ENCODE measurements around the gene CACNA1C.

CACNA1C gene

GRCh38 chr12:2520722-2521246 lies 468.0 kb downstream of the CACNA1C start:
- in situ Hi-C loops (cut with MboI; ENCODE audit: low sequenced_read_pairs, unreplicated experiment), result no loop called here
- no peak for TF ChIP-seq CTCF (IDR thresholded peaks at IDR 0.05; ENCODE audit: borderline replicate concordance, control extremely low read depth, extremely low read depth, insufficient read depth, missing control alignments)
- no peak for DNase-seq (ENCODE audit: low spot score)

- no peak for DNase-seq (ENCODE audit: low spot score)
- TF ChIP-seq CTCF (IDR thresholded peaks at IDR 0.05; ENCODE audit: borderline replicate concordance, control extremely low read depth, extremely low read depth, insufficient read depth, missing control alignments), result no peak
- in situ Hi-C loops (cut with MboI; ENCODE audit: low sequenced_read_pairs, unreplicated experiment), result no loop called here
Observed at GRCh38 chr12:2523317-2523716, 470.5 kb downstream of the CACNA1C start.

- DNase-seq (ENCODE audit: low spot score), result no peak
- in situ Hi-C loops (cut with MboI; ENCODE audit: low sequenced_read_pairs, unreplicated experiment), result no loop called here
- TF ChIP-seq CTCF (IDR thresholded peaks at IDR 0.05; ENCODE audit: borderline replicate concordance, control extremely low read depth, extremely low read depth, insufficient read depth, missing control alignments), result no peak
Observed at GRCh38 chr12:2523844-2524243, 471.1 kb downstream of the CACNA1C start.

GRCh38 chr12:2526371-2526770 lies 473.6 kb downstream of the CACNA1C start:
- no peak for DNase-seq (ENCODE audit: low spot score)
- no peak for TF ChIP-seq CTCF (IDR thresholded peaks at IDR 0.05; ENCODE audit: borderline replicate concordance, control extremely low read depth, extremely low read depth, insufficient read depth, missing control alignments)
- in situ Hi-C loops (cut with MboI; ENCODE audit: low sequenced_read_pairs, unreplicated experiment), result no loop called here

GRCh38 chr12:2528001-2528400 lies 475.2 kb downstream of the CACNA1C start:
- no peak for DNase-seq (ENCODE audit: low spot score)
- in situ Hi-C loops (cut with MboI; ENCODE audit: low sequenced_read_pairs, unreplicated experiment), result no loop called here
- no peak for TF ChIP-seq CTCF (IDR thresholded peaks at IDR 0.05; ENCODE audit: borderline replicate concordance, control extremely low read depth, extremely low read depth, insufficient read depth, missing control alignments)

- in situ Hi-C loops (cut with MboI; ENCODE audit: low sequenced_read_pairs, unreplicated experiment), result no loop called here
- no peak for DNase-seq (ENCODE audit: low spot score)
- TF ChIP-seq CTCF (IDR thresholded peaks at IDR 0.05; ENCODE audit: borderline replicate concordance, control extremely low read depth, extremely low read depth, insufficient read depth, missing control alignments), result no peak
Observed at GRCh38 chr12:2529807-2530206, 477.0 kb downstream of the CACNA1C start.

- no peak for DNase-seq (ENCODE audit: low spot score)
- in situ Hi-C loops (cut with MboI; ENCODE audit: low sequenced_read_pairs, unreplicated experiment), result no loop called here
- TF ChIP-seq CTCF (IDR thresholded peaks at IDR 0.05; ENCODE audit: borderline replicate concordance, control extremely low read depth, extremely low read depth, insufficient read depth, missing control alignments), result no peak
Observed at GRCh38 chr12:2531371-2531770, 478.6 kb downstream of the CACNA1C start.
